Measurements from ENCODE around the gene ABR.
A peak's percentile ranks its signal among the peaks of the same experiment; 100 is the strongest.

ABR gene

GRCh38 chr17:1124896-1125787 is 54.6 kb downstream of the ABR start:
- Histone ChIP-seq H3K27me3 (ENCODE audit: insufficient read depth, low read length, poor library complexity, severe bottlenecking) (no peaks in the 10 kb centered on the region), H4K20me1 (ENCODE audit: insufficient read depth, low read length, poor library complexity, severe bottlenecking) (no peaks in the 10 kb centered on the region), H3K9me3 (ENCODE audit: insufficient read depth, low read depth, low read length) (no peaks in the 10 kb centered on the region; the same call in 1 of the 2 replicates), H3K4me1 (ENCODE audit: insufficient read depth, low read length, poor library complexity, severe bottlenecking) (peaks cover 21% of the 10 kb centered on the region), H3K9me2 (replicated peaks; ENCODE audit: low read depth, low read length) (no peaks in the 10 kb centered on the region), H3K4me2 (ENCODE audit: low read depth, low read length, poor library complexity, severe bottlenecking) (no peak overlapping the region), H3K4me3 (ENCODE audit: low read length, poor library complexity, severe bottlenecking) (no peak overlapping the region), H2AFZ (ENCODE audit: low read length) (no peak overlapping the region), H3F3A (ENCODE audit: low read depth) (no peaks in the 10 kb centered on the region), H3K79me2 (ENCODE audit: insufficient read depth, low read length) (no peaks in the 10 kb centered on the region), H3K9ac (ENCODE audit: low read depth, low read length, poor library complexity, severe bottlenecking) (no peak overlapping the region), H3K36me3 (ENCODE audit: insufficient read depth, low read length) (no peaks in the 10 kb centered on the region)
- TF ChIP-seq, protein P1, sequence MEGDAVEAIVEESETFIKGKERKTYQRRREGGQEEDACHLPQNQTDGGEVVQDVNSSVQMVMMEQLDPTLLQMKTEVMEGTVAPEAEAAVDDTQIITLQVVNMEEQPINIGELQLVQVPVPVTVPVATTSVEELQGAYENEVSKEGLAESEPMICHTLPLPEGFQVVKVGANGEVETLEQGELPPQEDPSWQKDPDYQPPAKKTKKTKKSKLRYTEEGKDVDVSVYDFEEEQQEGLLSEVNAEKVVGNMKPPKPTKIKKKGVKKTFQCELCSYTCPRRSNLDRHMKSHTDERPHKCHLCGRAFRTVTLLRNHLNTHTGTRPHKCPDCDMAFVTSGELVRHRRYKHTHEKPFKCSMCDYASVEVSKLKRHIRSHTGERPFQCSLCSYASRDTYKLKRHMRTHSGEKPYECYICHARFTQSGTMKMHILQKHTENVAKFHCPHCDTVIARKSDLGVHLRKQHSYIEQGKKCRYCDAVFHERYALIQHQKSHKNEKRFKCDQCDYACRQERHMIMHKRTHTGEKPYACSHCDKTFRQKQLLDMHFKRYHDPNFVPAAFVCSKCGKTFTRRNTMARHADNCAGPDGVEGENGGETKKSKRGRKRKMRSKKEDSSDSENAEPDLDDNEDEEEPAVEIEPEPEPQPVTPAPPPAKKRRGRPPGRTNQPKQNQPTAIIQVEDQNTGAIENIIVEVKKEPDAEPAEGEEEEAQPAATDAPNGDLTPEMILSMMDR (conservative IDR thresholded peaks at IDR 0.05; ENCODE audit: low read length): no peak
- no peak for TF ChIP-seq EZH2phosphoT487 (IDR thresholded peaks at IDR 0.05; ENCODE audit: borderline replicate concordance)

GRCh38 chr17:1123921-1124715 is 55.7 kb downstream of the ABR start:
- Histone ChIP-seq H3K79me2 (ENCODE audit: insufficient read depth, low read length) (no peaks in the 10 kb centered on the region), H3K4me1 (ENCODE audit: insufficient read depth, low read length, poor library complexity, severe bottlenecking) (peaks cover 21% of the 10 kb centered on the region)

GRCh38 chr17:1123393-1123831 is 56.4 kb downstream of the ABR start:
- peak overlapping the region; percentile 40 for H3K4me3 ChIP-seq (ENCODE audit: low read length, poor library complexity, severe bottlenecking)
- H3K4me1 ChIP-seq (ENCODE audit: insufficient read depth, low read length, poor library complexity, severe bottlenecking): peaks cover 21% of the 10 kb centered on the region
- no peaks in the 10 kb centered on the region for H3K79me2 ChIP-seq (ENCODE audit: insufficient read depth, low read length)
- peak overlapping the region; percentile 34; the same call in 1 of the 2 replicates for H2AFZ ChIP-seq (ENCODE audit: low read length)
- H3K9me3 ChIP-seq (ENCODE audit: insufficient read depth, low read depth, low read length): no peaks in the 10 kb centered on the region; the same call in 1 of the 2 replicates
- H3K9ac ChIP-seq (ENCODE audit: low read depth, low read length, poor library complexity, severe bottlenecking): peak overlapping the region; percentile 30
- H3K9me2 ChIP-seq (replicated peaks; ENCODE audit: low read depth, low read length): no peaks in the 10 kb centered on the region
- no peaks in the 10 kb centered on the region for H4K20me1 ChIP-seq (ENCODE audit: insufficient read depth, low read length, poor library complexity, severe bottlenecking)
- no peaks in the 10 kb centered on the region for H3K27me3 ChIP-seq (ENCODE audit: insufficient read depth, low read length, poor library complexity, severe bottlenecking)
- H3K4me2 ChIP-seq (ENCODE audit: low read depth, low read length, poor library complexity, severe bottlenecking): peak overlapping the region; percentile 53
- TF ChIP-seq EZH2phosphoT487 (IDR thresholded peaks at IDR 0.05; ENCODE audit: borderline replicate concordance): no peak
- TF ChIP-seq, protein P1 (conservative IDR thresholded peaks at IDR 0.05; ENCODE audit: low read length): no peak
- no peaks in the 10 kb centered on the region for H3K36me3 ChIP-seq (ENCODE audit: insufficient read depth, low read length)
- H3F3A ChIP-seq (ENCODE audit: low read depth): no peaks in the 10 kb centered on the region

More at GRCh38 chr17:1123921-1124715, 55.7 kb downstream of the ABR start:
- Histone ChIP-seq H3K9me2 (replicated peaks; ENCODE audit: low read depth, low read length) (no peaks in the 10 kb centered on the region), H4K20me1 (ENCODE audit: insufficient read depth, low read length, poor library complexity, severe bottlenecking) (no peaks in the 10 kb centered on the region), H3K9ac (ENCODE audit: low read depth, low read length, poor library complexity, severe bottlenecking) (no peak overlapping the region), H2AFZ (ENCODE audit: low read length) (no peak overlapping the region), H3K27me3 (ENCODE audit: insufficient read depth, low read length, poor library complexity, severe bottlenecking) (no peaks in the 10 kb centered on the region), H3K4me2 (ENCODE audit: low read depth, low read length, poor library complexity, severe bottlenecking) (no peak overlapping the region), H3F3A (ENCODE audit: low read depth) (no peaks in the 10 kb centered on the region), H3K9me3 (ENCODE audit: insufficient read depth, low read depth, low read length) (no peaks in the 10 kb centered on the region; the same call in 1 of the 2 replicates), H3K36me3 (ENCODE audit: insufficient read depth, low read length) (no peaks in the 10 kb centered on the region), H3K4me3 (ENCODE audit: low read length, poor library complexity, severe bottlenecking) (no peak overlapping the region)
- TF ChIP-seq, protein P1 (conservative IDR thresholded peaks at IDR 0.05; ENCODE audit: low read length): no peak
- no peak for TF ChIP-seq EZH2phosphoT487 (IDR thresholded peaks at IDR 0.05; ENCODE audit: borderline replicate concordance)

All from Loucy (cell line).